ENCODE measurements around the gene MUC21.
"Not testable (repeated sequence)": the region's sequence is repeated elsewhere in the genome, so short reads cannot be mapped to it uniquely, and the experiment has no call there.

The MUC21 gene

GRCh38 chr6:30966154-30966553 lies 17.4 kb upstream of the MUC21 start:
- DNase-seq (ENCODE audit: insufficient read length, low spot score) (no peak), FAIRE-seq (no peak)

- DNase-seq (ENCODE audit: insufficient read length, low spot score); FAIRE-seq: not testable (repeated sequence)
These were observed 14.3 kb upstream of the MUC21 start for GRCh38 chr6:30969171-30969570.

DNA sequence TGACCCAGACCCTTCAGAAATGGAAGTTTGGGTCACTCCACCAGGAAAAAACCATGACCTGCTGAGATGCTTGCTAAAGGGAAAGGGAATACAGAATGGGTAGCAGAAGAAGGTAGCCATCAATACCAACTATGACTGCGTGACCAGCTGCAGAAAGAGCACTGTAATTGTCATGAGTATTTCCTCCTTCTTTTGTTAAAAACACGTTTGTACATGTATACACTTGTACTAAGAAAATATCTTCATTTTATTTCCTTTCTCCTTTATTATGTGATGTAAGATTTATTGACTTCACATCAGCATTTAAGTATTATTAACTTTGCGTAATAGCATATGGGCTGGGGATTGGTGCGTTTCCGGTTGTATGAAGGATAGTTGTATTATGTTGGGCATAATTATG lies 12.6 kb upstream of the MUC21 start:
- no peak for DNase-seq (ENCODE audit: insufficient read length, low spot score)

GRCh38 chr6:30972816-30973215 lies 10.7 kb upstream of the MUC21 start:
- DNase-seq (ENCODE audit: insufficient read length, low spot score) (no peak), FAIRE-seq (no peak)

More for the DNA sequence above, 12.6 kb upstream of the MUC21 start:
- FAIRE-seq = no peak

- FAIRE-seq = no peak
These were observed 8.8 kb upstream of the MUC21 start for GRCh38 chr6:30974490-30975252.

GRCh38 chr6:30979141-30979540 lies 4.4 kb upstream of the MUC21 start:
- DNase-seq (ENCODE audit: insufficient read length, low spot score) (no peak), FAIRE-seq (no peak)

More at GRCh38 chr6:30974490-30975252, 8.8 kb upstream of the MUC21 start:
- no peak for DNase-seq (ENCODE audit: insufficient read length, low spot score)

DNA sequence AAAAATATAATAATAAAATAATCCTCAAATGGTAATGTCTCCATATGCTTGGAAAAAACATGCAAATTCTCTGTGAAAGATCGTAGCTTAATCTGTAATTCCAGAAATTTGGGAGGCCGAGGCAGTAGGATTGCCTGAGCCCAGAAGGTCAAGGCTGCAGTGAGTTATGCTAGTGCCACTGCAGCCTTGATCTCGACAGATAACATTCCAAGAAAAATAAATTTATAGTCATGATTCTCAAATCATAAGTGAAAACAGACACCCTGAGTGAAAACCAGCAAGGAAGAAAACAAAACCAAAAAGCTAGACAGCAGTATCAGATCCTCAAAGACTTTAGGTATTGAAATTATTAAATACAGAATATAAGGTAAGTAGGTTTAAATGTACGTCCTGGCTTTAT lies 3.8 kb upstream of the MUC21 start:
- DNase-seq (ENCODE audit: insufficient read length, low spot score) = no peak
- FAIRE-seq = no peak

- FAIRE-seq (no peak), DNase-seq (ENCODE audit: insufficient read length, low spot score) (no peak)
These were observed 1.4 kb upstream of the MUC21 start for GRCh38 chr6:30981942-30982772.

GRCh38 chr6:30985490-30985889 lies 2.0 kb downstream of the MUC21 start:
- no peak for DNase-seq (ENCODE audit: insufficient read length, low spot score)
- FAIRE-seq = no peak

- FAIRE-seq (no peak), DNase-seq (ENCODE audit: insufficient read length, low spot score) (no peak)
These were observed 3.8 kb downstream of the MUC21 start for GRCh38 chr6:30987304-30987703.

DNA sequence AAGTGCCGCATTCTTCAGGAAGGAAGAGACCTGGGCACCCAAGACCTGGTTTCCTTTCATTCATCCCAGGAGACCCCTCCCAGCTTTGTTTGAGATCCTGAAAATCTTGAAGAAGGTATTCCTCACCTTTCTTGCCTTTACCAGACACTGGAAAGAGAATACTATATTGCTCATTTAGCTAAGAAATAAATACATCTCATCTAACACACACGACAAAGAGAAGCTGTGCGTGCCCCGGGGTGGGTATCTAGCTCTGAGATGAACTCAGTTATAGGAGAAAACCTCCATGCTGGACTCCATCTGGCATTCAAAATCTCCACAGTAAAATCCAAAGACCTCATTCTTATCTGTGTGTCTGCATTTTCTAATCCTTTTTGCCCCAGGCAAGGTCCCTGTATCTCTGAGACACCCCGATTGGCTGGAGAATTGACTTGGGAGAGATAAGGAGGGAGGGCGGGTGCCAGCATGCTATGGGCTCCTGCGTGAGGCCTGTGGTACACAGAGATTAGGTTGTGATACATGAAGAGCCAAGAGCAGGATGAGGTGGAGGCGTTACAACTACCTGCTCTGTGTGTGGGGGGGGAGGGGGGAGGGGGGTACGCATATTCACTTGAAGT lies 4.8 kb downstream of the MUC21 start:
- FAIRE-seq (no peak), DNase-seq (ENCODE audit: insufficient read length, low spot score) (no peak)

GRCh38 chr6:30990422-30991086 lies 7.0 kb downstream of the MUC21 start:
- DNase-seq (ENCODE audit: insufficient read length, low spot score) (no peak), FAIRE-seq (no peak)

DNA sequence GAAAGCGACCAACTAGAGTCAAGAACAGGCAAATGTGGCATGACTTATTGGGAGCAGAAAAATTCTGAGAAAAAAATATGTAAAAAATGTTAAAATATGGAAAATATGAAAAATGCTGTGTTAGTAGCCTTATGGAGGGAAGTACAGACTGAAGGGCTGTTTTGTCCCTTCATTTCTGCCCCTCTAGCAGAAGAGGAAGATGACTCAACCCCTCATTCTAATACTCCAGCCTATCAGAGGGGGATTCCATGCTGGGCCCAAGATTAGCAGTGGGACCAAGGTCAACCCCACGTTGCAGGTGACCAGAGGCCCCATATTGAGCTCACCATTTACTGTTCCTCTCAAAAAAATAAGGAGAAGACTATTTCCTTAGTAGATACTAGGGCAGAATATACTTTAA lies 8.4 kb downstream of the MUC21 start:
- FAIRE-seq = no peak
- no peak for DNase-seq (ENCODE audit: insufficient read length, low spot score)

GRCh38 chr6:30997301-30997700 lies 13.8 kb downstream of the MUC21 start:
- DNase-seq (ENCODE audit: insufficient read length, low spot score) (no peak), FAIRE-seq (no peak)

DNA sequence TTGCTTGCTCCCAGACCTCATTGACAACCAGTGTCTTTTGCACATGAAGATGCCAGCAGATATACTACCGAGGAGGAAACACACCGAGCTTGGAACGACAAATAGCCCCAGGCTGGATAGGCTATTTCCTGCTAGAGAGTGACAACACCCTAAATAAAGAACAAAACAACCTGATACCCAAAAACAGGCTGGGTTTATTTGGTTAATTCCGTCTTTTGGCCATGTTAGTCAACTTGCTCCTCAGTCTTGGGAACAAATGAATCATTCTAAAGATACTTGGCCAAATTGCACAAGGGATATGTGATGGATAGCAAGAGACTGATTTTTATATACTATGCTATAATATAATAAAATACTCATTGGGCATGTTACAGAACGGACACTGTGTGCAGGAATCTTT lies 15.3 kb downstream of the MUC21 start:
- no peak for DNase-seq (ENCODE audit: insufficient read length, low spot score)
- no peak for FAIRE-seq

DNA sequence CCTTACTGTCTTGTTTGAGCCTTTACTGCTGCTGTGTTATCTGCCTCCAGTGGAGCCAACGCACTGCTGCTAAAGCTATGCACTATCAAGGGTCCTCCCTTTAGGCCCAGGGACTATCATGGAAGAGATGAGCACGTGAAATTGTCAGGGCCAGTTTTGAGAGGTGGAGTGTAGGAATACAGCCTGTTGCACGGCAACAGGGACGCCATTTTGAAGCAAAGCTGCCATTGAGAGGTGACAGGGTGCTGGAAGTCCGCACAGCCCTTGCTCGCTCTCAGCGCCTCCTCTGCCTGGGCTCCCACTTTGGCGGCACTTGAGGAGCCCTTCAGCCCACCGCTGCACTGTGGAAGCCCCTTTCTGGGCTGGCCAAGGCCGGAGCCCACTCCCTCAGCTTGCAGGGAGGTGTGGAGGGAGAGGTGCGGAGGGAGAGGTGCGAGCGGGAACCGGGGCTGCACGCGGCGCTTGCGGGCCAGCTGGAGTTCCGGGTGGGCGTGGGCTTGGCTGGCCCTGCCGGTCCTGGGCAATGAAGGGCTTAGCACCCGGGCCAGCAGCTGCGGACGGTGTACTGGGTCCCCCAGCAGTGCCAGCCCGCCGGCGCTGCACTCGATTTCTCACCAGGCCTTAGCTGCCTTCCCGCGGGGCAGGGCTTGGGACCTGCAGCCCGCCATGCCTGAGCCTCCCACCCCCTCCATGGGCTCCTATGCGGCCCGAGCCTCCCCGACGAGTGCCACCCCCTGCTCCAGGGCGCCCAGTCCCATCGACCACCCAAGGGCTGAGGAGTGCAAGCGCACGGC lies 16.7 kb downstream of the MUC21 start:
- not testable (repeated sequence) for FAIRE-seq; DNase-seq (ENCODE audit: insufficient read length, low spot score)

DNA sequence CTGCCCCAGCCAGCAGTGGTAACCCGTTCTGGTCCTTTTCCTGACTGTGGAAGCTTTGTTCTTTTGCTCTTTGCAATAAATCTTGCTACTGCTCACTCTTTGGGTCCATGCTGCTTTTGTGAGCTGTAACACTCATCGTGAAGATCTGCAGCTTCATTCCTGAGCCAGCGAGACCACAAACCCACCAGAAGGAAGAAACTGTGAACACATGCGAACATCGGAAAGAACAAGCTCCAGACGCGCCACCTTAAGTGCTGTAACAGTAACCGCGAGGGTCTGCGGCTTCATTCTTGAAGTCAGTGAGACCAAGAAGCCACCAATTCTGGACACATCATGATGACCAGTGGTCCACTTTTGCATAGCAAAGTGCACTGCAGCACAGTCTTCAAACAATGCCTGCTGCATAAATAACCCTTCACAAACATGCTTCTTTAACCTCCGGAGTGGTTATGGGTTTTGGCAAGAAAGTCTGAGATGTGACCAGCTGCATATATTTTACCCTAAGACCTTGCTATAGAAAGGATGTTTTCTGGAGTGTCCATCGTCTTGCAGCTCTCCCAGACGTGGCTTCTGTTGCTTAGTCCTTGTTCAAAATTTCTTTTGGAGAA lies 17.9 kb downstream of the MUC21 start:
- FAIRE-seq (no peak), DNase-seq (ENCODE audit: insufficient read length, low spot score) (no peak)

GRCh38 chr6:31002471-31002870 lies 19.0 kb downstream of the MUC21 start:
- DNase-seq (ENCODE audit: insufficient read length, low spot score) (no peak), FAIRE-seq (no peak)

DNA sequence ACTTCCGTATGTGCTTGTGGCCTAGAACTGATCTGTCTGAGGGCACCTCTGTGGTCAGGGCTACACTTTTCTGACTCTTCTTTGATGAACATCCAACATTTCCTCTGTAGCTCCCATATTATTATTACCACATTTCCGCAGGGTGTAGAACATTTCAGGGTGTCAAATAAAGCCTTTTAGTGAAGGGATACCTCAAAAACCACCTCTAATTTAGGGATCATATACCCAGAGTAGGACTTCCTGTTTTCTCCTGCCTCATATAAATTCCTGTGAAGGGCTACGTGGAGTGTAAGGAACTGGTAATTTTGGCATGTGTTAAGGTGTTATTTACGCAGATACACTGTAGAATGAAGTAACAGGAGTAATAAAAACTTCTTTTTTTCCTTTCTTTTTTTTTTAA lies 21.3 kb downstream of the MUC21 start:
- DNase-seq (ENCODE audit: insufficient read length, low spot score) (no peak), FAIRE-seq (no peak)

Measured in GM19239 (cell line).